GM19193 (cell line): Measurements from ENCODE around the gene ARPC5L.

ENCODE experiments used
- POLR2A ChIP-seq: IDR thresholded peaks from 4 replicates; pipeline ENCODE4 v1.6.1; 2011; ENCODE audit not compliant: insufficient read depth, insufficient read length; ENCODE audit errors: extremely low read depth

ARPC5L gene

GRCh38 chr9:124855944-124856765 is 5.8 kb upstream of the ARPC5L start:
- peak; percentile 46 for TF ChIP-seq POLR2A

GRCh38 chr9:124857533-124858162 is 4.3 kb upstream of the ARPC5L start:
- TF ChIP-seq POLR2A, result no peak

- peak; percentile 5 for TF ChIP-seq POLR2A
Observed at GRCh38 chr9:124858330-124859046, 3.4 kb upstream of the ARPC5L start.

- no peak for TF ChIP-seq POLR2A
Observed at GRCh38 chr9:124859803-124860581, 1.9 kb upstream of the ARPC5L start.

- TF ChIP-seq POLR2A, result no peak
Observed at GRCh38 chr9:124860582-124861341, 1.2 kb upstream of the ARPC5L start.

- no peak for TF ChIP-seq POLR2A
Observed at GRCh38 chr9:124863371-124863871, 1.5 kb downstream of the ARPC5L start.

- peak; percentile 95 for TF ChIP-seq POLR2A
Observed at GRCh38 chr9:124868511-124869465, 6.9 kb downstream of the ARPC5L start.

GRCh38 chr9:124869466-124869985 is 7.6 kb downstream of the ARPC5L start:
- no peak for TF ChIP-seq POLR2A

- peak; percentile 51 for TF ChIP-seq POLR2A
Observed at GRCh38 chr9:124869986-124870560, 8.1 kb downstream of the ARPC5L start.

- no peak for TF ChIP-seq POLR2A
Observed at GRCh38 chr9:124870723-124871122, 8.8 kb downstream of the ARPC5L start.

- TF ChIP-seq POLR2A, result peak; percentile 13
Observed at GRCh38 chr9:124871156-124871561, 9.2 kb downstream of the ARPC5L start.

GRCh38 chr9:124873664-124874063 is 11.7 kb downstream of the ARPC5L start:
- peak; percentile 34 for TF ChIP-seq POLR2A
